ENCODE results near the gene SMYD3. TPM values are rescaled to one million over a fixed set of nuclear protein-coding genes. Genes with fewer than 3 reads are reported as not detected.
A peak's percentile ranks its signal among the peaks of the same experiment; 100 is the strongest.

Gene SMYD3
- total RNA-seq, 1 donor, result 171 TPM

GRCh38 chr1:245984390-245985155, 522.5 kb downstream of the SMYD3 start:
- Histone ChIP-seq H3K4me1 (ENCODE audit: insufficient read depth, low read length) (peaks cover 22% of the 10 kb centered on the region), H3K27me3 (ENCODE audit: insufficient read depth, low read length) (no peaks in the 10 kb centered on the region), H4K20me1 (ENCODE audit: insufficient read depth, low read length) (peaks cover 2% of the 10 kb centered on the region), H3K4me2 (ENCODE audit: insufficient read depth, low read length) (no peak overlapping the region), H3K9me3 (ENCODE audit: low read depth, low read length) (no peaks in the 10 kb centered on the region), H3K4me3 (ENCODE audit: insufficient read depth, low read length) (no peak overlapping the region), H3K79me2 (ENCODE audit: insufficient read depth, low read length) (no peaks in the 10 kb centered on the region), H2AFZ (ENCODE audit: low read length) (no peak overlapping the region), H3K27ac (ENCODE audit: low read depth, low read length) (no peak overlapping the region), H3K36me3 (ENCODE audit: insufficient read depth, low read length) (no peaks in the 10 kb centered on the region)
- TF ChIP-seq CTCF (IDR thresholded peaks at IDR 0.05; ENCODE audit: extremely low read depth, low read depth, low read length), result no peak
- DNase-seq (ENCODE audit: insufficient read length, low spot score, missing footprints), result no peak

- no peak for DNase-seq (ENCODE audit: insufficient read length, low spot score, missing footprints)
- Histone ChIP-seq H3K9me3 (ENCODE audit: low read depth, low read length) (no peaks in the 10 kb centered on the region), H2AFZ (ENCODE audit: low read length) (no peak overlapping the region), H3K4me1 (ENCODE audit: insufficient read depth, low read length) (peaks cover 29% of the 10 kb centered on the region), H3K79me2 (ENCODE audit: insufficient read depth, low read length) (no peaks in the 10 kb centered on the region), H3K27me3 (ENCODE audit: insufficient read depth, low read length) (no peaks in the 10 kb centered on the region), H3K36me3 (ENCODE audit: insufficient read depth, low read length) (no peaks in the 10 kb centered on the region), H4K20me1 (ENCODE audit: insufficient read depth, low read length) (peaks cover 2% of the 10 kb centered on the region), H3K27ac (ENCODE audit: low read depth, low read length) (no peak overlapping the region), H3K4me2 (ENCODE audit: insufficient read depth, low read length) (no peak overlapping the region), H3K4me3 (ENCODE audit: insufficient read depth, low read length) (no peak overlapping the region)
- no peak for TF ChIP-seq CTCF (IDR thresholded peaks at IDR 0.05; ENCODE audit: extremely low read depth, low read depth, low read length)
These were observed 523.6 kb downstream of the SMYD3 start for GRCh38 chr1:245983294-245983967.

- H3K27ac ChIP-seq (ENCODE audit: low read depth, low read length), result no peak overlapping the region
- H3K4me1 ChIP-seq (ENCODE audit: insufficient read depth, low read length), result peaks cover 7% of the 10 kb centered on the region
- no peaks in the 10 kb centered on the region for H3K27me3 ChIP-seq (ENCODE audit: insufficient read depth, low read length)
- H3K4me3 ChIP-seq (ENCODE audit: insufficient read depth, low read length), result no peak overlapping the region
- no peak for TF ChIP-seq CTCF (IDR thresholded peaks at IDR 0.05; ENCODE audit: extremely low read depth, low read depth, low read length)
- H3K36me3 ChIP-seq (ENCODE audit: insufficient read depth, low read length), result no peaks in the 10 kb centered on the region
- no peaks in the 10 kb centered on the region for H3K9me3 ChIP-seq (ENCODE audit: low read depth, low read length)
- peak; percentile 71 for DNase-seq (ENCODE audit: insufficient read length, low spot score, missing footprints)
- H2AFZ ChIP-seq (ENCODE audit: low read length), result no peak overlapping the region
- peaks cover 4% of the 10 kb centered on the region for H4K20me1 ChIP-seq (ENCODE audit: insufficient read depth, low read length)
- no peaks in the 10 kb centered on the region for H3K79me2 ChIP-seq (ENCODE audit: insufficient read depth, low read length)
- H3K4me2 ChIP-seq (ENCODE audit: insufficient read depth, low read length), result no peak overlapping the region
These were observed 527.5 kb downstream of the SMYD3 start for GRCh38 chr1:245979589-245979988.

GRCh38 chr1:245978915-245979314, 528.2 kb downstream of the SMYD3 start:
- Histone ChIP-seq H3K27ac (ENCODE audit: low read depth, low read length) (no peak overlapping the region), H3K4me3 (ENCODE audit: insufficient read depth, low read length) (no peak overlapping the region), H3K36me3 (ENCODE audit: insufficient read depth, low read length) (no peaks in the 10 kb centered on the region), H3K9me3 (ENCODE audit: low read depth, low read length) (no peaks in the 10 kb centered on the region), H4K20me1 (ENCODE audit: insufficient read depth, low read length) (peaks cover 4% of the 10 kb centered on the region), H3K4me1 (ENCODE audit: insufficient read depth, low read length) (peaks cover 7% of the 10 kb centered on the region), H3K27me3 (ENCODE audit: insufficient read depth, low read length) (no peaks in the 10 kb centered on the region), H3K4me2 (ENCODE audit: insufficient read depth, low read length) (no peak overlapping the region), H2AFZ (ENCODE audit: low read length) (no peak overlapping the region), H3K79me2 (ENCODE audit: insufficient read depth, low read length) (no peaks in the 10 kb centered on the region)
- DNase-seq (ENCODE audit: insufficient read length, low spot score, missing footprints), result peak; percentile 72
- no peak for TF ChIP-seq CTCF (IDR thresholded peaks at IDR 0.05; ENCODE audit: extremely low read depth, low read depth, low read length)
